SK-N-MC (cell line): Measurements from ENCODE around the gene PRDM4.

ENCODE experiments used
- EZH2 ChIP-seq: fragments of 200-600 bp; sonication (generic); IDR thresholded peaks from one replicate; pipeline ENCODE4 v1.6.1; 2017; ENCODE audit warnings: antibody characterized with exemption
- POLR2AphosphoS5 ChIP-seq: IDR thresholded peaks from 2 replicates; pipeline ENCODE4 v1.6.1; 2012; ENCODE audit warnings: mild to moderate bottlenecking, low read depth, low read length, borderline replicate concordance

DNA sequence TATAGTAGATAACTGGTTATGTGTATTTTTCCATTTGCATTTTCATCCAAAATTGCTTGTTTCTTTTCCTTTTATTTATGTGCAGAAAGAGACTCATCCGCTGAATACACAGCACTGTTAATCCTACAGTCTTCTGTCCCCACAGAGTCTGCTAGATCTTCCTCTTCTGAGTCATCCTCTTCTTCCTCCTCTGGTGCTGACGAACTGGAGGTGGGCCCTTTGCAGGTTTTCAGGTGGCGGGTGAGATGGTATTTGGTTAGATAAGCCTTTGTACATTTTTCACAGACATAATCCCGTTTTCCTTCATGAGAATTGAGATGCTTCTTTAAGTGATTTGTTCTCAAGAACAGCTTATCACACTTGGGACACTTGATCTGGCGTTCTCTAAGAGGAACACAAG is 26.8 kb downstream of the PRDM4 start:
- TF ChIP-seq EZH2: no peak
- no peak for TF ChIP-seq POLR2AphosphoS5
